Stimulated activated CD4-positive, alpha-beta T cell treated with anti-CD3 and anti-CD28 coated beads, Interleukin-4, amount 100 ng/mL, for 24 hours (primary cell): Measurements from ENCODE around the gene MACROD2.
"Not testable (repeated sequence)": the region's sequence is repeated elsewhere in the genome, so short reads cannot be mapped to it uniquely, and the experiment has no call there.

ENCODE experiments used
- DNase-seq: peaks from one replicate; pipeline ENCODE4 v3.0.0-alpha.2; 2020

The MACROD2 gene

GRCh38 chr20:15336011-15336410, 1340.7 kb downstream of the MACROD2 start:
- DNase-seq: no peak

- DNase-seq: no peak
Observed at GRCh38 chr20:15336536-15336935, 1341.2 kb downstream of the MACROD2 start.

GRCh38 chr20:15339264-15339663, 1343.9 kb downstream of the MACROD2 start:
- DNase-seq: no peak

GRCh38 chr20:15342991-15343523, 1347.7 kb downstream of the MACROD2 start:
- DNase-seq: no peak

- no peak for DNase-seq
Observed at GRCh38 chr20:15345287-15345686, 1350.0 kb downstream of the MACROD2 start.

- no peak for DNase-seq
Observed at GRCh38 chr20:15346657-15347280, 1351.5 kb downstream of the MACROD2 start.

- no peak for DNase-seq
Observed at GRCh38 chr20:15359056-15359455, 1363.7 kb downstream of the MACROD2 start.

- DNase-seq: no peak
Observed at GRCh38 chr20:15362849-15363248, 1367.5 kb downstream of the MACROD2 start.

- DNase-seq: no peak
Observed at GRCh38 chr20:15364781-15365180, 1369.5 kb downstream of the MACROD2 start.

GRCh38 chr20:15370370-15370769, 1375.1 kb downstream of the MACROD2 start:
- no peak for DNase-seq

- DNase-seq: no peak
Observed at GRCh38 chr20:15374682-15375081, 1379.4 kb downstream of the MACROD2 start.

GRCh38 chr20:15375836-15376235, 1380.5 kb downstream of the MACROD2 start:
- no peak for DNase-seq

- not testable (repeated sequence) for DNase-seq
Observed at GRCh38 chr20:15377603-15378002, 1382.3 kb downstream of the MACROD2 start.

GRCh38 chr20:15378151-15378550, 1382.8 kb downstream of the MACROD2 start:
- DNase-seq: no peak

GRCh38 chr20:15379681-15380296, 1384.5 kb downstream of the MACROD2 start:
- DNase-seq: no peak

GRCh38 chr20:15380770-15381169, 1385.5 kb downstream of the MACROD2 start:
- DNase-seq: no peak

- DNase-seq: no peak
Observed at GRCh38 chr20:15387228-15387627, 1391.9 kb downstream of the MACROD2 start.

- no peak for DNase-seq
Observed at GRCh38 chr20:15395457-15395856, 1400.1 kb downstream of the MACROD2 start.

- DNase-seq: no peak
Observed at GRCh38 chr20:15396026-15396425, 1400.7 kb downstream of the MACROD2 start.

- DNase-seq: no peak
Observed at GRCh38 chr20:15396900-15397299, 1401.6 kb downstream of the MACROD2 start.

- DNase-seq: no peak
Observed at GRCh38 chr20:15399781-15400180, 1404.5 kb downstream of the MACROD2 start.

- DNase-seq: no peak
Observed at GRCh38 chr20:15406072-15406471, 1410.8 kb downstream of the MACROD2 start.

- DNase-seq: no peak
Observed at GRCh38 chr20:15411781-15412180, 1416.5 kb downstream of the MACROD2 start.

GRCh38 chr20:15415908-15416307, 1420.6 kb downstream of the MACROD2 start:
- DNase-seq: no peak

- no peak for DNase-seq
Observed at GRCh38 chr20:15419856-15420255, 1424.5 kb downstream of the MACROD2 start.
